Measurements from ENCODE around the gene MAML3. TPM values are rescaled to one million over a fixed set of nuclear protein-coding genes. Genes with fewer than 3 reads are reported as not detected.

Gene MAML3
- total RNA-seq, 1 donor from 2014 or later: 8.1 TPM

DNA sequence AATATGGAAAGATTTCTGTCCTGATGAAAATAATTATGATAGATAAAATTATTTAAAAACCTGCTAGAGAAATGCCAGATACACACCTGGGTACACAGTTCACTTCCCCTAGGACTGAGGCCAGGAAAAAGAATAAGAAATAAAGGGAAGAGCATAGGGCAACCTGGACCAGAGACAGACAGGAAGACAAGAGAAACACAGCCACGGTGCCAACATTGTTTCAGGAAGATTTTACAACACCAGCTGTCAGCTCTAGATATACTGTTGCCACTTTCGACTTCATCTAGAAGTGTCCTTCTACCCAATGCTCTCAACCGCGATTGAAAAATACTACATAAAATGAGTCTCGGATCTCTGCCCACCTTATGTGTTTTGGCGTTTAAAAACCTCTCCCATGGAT, 128.5 kb downstream of the MAML3 start:
- no peaks in the 10 kb centered on the region for H3K36me3 ChIP-seq (ENCODE audit: insufficient read depth, low read length)
- no peak for TF ChIP-seq EZH2 (IDR thresholded peaks at IDR 0.05; ENCODE audit: insufficient read depth, low read length)
- TF ChIP-seq CTCF (IDR thresholded peaks at IDR 0.05; ENCODE audit: insufficient read depth, low read depth, low read length): no peak
- Mint-ChIP-seq H3K27me3 (ENCODE audit: low read depth, unreplicated experiment) (no peaks in the 10 kb centered on the region), H3K27ac (ENCODE audit: unreplicated experiment) (no peak overlapping the region), H3K4me3 (ENCODE audit: unreplicated experiment) (no peak overlapping the region), H3K4me1 (ENCODE audit: low read depth, unreplicated experiment) (peaks cover 26% of the 10 kb centered on the region), H3K36me3 (ENCODE audit: low read depth, unreplicated experiment) (no peaks in the 10 kb centered on the region), H3K9me3 (ENCODE audit: unreplicated experiment) (no peaks in the 10 kb centered on the region)
- no peak overlapping the region for H3K9ac ChIP-seq (ENCODE audit: low read length)
- no peak overlapping the region for H3K4me2 ChIP-seq (ENCODE audit: low read length)
- H3K4me3 ChIP-seq (ENCODE audit: insufficient read depth, low read depth, low read length): no peak overlapping the region
- no peaks in the 10 kb centered on the region for H3K9me3 ChIP-seq (ENCODE audit: insufficient read depth, low read depth, low read length)
- no peaks in the 10 kb centered on the region for H4K20me1 ChIP-seq (ENCODE audit: insufficient read depth, low read length)
- H3K27me3 ChIP-seq (ENCODE audit: insufficient read depth, low read length): no peaks in the 10 kb centered on the region
- H3K79me2 ChIP-seq (ENCODE audit: insufficient read depth, low read length): no peaks in the 10 kb centered on the region
- no peaks in the 10 kb centered on the region for H3K4me1 ChIP-seq (ENCODE audit: insufficient read depth, low read length)
- no peak overlapping the region for H2AFZ ChIP-seq (ENCODE audit: low read depth, low read length)
- DNase-seq (ENCODE audit: low read depth) (no peak), FAIRE-seq (no peak)
- H3K27ac ChIP-seq (ENCODE audit: low read depth, low read length): no peak overlapping the region

DNA sequence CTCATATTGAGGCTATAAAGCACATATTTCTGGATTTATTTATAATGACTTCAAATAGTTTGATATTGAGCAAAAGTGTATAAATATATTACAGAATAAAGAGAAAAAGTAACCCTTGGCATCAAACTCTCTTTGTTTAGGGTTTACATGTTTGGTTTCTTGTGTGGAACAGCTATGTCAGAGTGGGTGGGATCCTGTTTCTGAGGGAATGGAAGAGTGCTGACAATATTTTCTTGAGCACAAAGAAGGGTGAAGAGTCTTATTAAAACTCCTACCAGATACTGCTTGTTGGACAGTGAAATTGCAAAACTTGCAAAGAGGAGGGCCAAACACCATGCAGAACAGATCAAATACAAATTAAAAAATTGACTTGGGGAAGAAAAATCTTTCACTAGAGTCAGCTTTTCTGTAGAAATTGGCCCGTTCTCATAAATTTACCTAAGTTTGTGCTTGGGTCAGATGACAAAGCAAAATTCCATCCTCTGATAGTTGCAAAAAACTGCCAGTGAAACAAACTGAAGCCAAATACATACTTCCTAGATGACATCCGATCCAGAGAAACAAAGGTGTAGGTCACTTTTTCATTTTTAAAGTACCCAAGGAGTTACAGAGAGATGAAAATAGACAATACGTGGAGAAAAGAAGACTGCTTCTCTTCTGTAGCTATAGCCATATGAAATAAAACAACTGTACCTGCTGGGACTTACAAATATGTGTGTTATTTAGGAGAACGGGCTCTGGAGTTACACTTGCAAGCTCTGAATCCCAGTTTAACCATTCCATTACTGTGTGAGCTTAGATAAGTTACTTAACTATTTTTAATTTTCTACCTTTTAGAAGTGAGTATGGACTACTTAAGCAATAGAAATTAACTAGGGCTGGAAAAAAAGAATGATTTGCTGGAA, 133.3 kb downstream of the MAML3 start:
- Mint-ChIP-seq H3K27ac (ENCODE audit: unreplicated experiment) (peak overlapping the region; percentile 21), H3K36me3 (ENCODE audit: low read depth, unreplicated experiment) (no peaks in the 10 kb centered on the region), H3K27me3 (ENCODE audit: low read depth, unreplicated experiment) (no peaks in the 10 kb centered on the region), H3K4me1 (ENCODE audit: low read depth, unreplicated experiment) (peaks cover 31% of the 10 kb centered on the region), H3K4me3 (ENCODE audit: unreplicated experiment) (no peak overlapping the region), H3K9me3 (ENCODE audit: unreplicated experiment) (no peaks in the 10 kb centered on the region)
- no peak overlapping the region for H3K27ac ChIP-seq (ENCODE audit: low read depth, low read length)
- H3K4me1 ChIP-seq (ENCODE audit: insufficient read depth, low read length): no peaks in the 10 kb centered on the region
- no peaks in the 10 kb centered on the region for H3K36me3 ChIP-seq (ENCODE audit: insufficient read depth, low read length)
- no peaks in the 10 kb centered on the region for H4K20me1 ChIP-seq (ENCODE audit: insufficient read depth, low read length)
- no peaks in the 10 kb centered on the region for H3K9me3 ChIP-seq (ENCODE audit: insufficient read depth, low read depth, low read length)
- H3K4me3 ChIP-seq (ENCODE audit: insufficient read depth, low read depth, low read length): no peak overlapping the region
- no peaks in the 10 kb centered on the region for H3K27me3 ChIP-seq (ENCODE audit: insufficient read depth, low read length)
- no peak for TF ChIP-seq EZH2 (IDR thresholded peaks at IDR 0.05; ENCODE audit: insufficient read depth, low read length)
- TF ChIP-seq CTCF (IDR thresholded peaks at IDR 0.05; ENCODE audit: insufficient read depth, low read depth, low read length): no peak
- H3K4me2 ChIP-seq (ENCODE audit: low read length): no peak overlapping the region
- DNase-seq (ENCODE audit: low read depth) (peak; percentile 13), FAIRE-seq (peak; percentile 73)
- H2AFZ ChIP-seq (ENCODE audit: low read depth, low read length): no peak overlapping the region
- H3K9ac ChIP-seq (ENCODE audit: low read length): no peak overlapping the region
- no peaks in the 10 kb centered on the region for H3K79me2 ChIP-seq (ENCODE audit: insufficient read depth, low read length)

Data from astrocyte (in vitro differentiated cells and primary cell).